Measurements from ENCODE around the gene FAM13C.

- TF ChIP-seq, protein P1, sequence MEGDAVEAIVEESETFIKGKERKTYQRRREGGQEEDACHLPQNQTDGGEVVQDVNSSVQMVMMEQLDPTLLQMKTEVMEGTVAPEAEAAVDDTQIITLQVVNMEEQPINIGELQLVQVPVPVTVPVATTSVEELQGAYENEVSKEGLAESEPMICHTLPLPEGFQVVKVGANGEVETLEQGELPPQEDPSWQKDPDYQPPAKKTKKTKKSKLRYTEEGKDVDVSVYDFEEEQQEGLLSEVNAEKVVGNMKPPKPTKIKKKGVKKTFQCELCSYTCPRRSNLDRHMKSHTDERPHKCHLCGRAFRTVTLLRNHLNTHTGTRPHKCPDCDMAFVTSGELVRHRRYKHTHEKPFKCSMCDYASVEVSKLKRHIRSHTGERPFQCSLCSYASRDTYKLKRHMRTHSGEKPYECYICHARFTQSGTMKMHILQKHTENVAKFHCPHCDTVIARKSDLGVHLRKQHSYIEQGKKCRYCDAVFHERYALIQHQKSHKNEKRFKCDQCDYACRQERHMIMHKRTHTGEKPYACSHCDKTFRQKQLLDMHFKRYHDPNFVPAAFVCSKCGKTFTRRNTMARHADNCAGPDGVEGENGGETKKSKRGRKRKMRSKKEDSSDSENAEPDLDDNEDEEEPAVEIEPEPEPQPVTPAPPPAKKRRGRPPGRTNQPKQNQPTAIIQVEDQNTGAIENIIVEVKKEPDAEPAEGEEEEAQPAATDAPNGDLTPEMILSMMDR (IDR thresholded peaks at IDR 0.05; ENCODE audit: poor library complexity, severe bottlenecking): no peak
- no peak for TF ChIP-seq EP300 (conservative IDR thresholded peaks at IDR 0.05; ENCODE audit: poor library complexity, severe bottlenecking)
- TF ChIP-seq SMC3 (conservative IDR thresholded peaks at IDR 0.05; ENCODE audit: poor library complexity): no peak
- no peak for TF ChIP-seq TAF1 (IDR thresholded peaks at IDR 0.05; ENCODE audit: low read depth)
- TF ChIP-seq POLR2AphosphoS5 (IDR thresholded peaks at IDR 0.05): no peak
Observed at GRCh38 chr10:59279476-59279875, 82.9 kb downstream of the FAM13C start.

All from neural cell (in vitro differentiated cells).